Effector memory CD4-positive, alpha-beta T cell (primary cell): Measurements from ENCODE around the gene OSBPL3.

Experiments used
- DNase-seq, 3 donors: peaks; one replicate each; pipeline ENCODE4 v3.0.0-alpha.2; 2020
- H3K27ac ChIP-seq: 2 replicates; pipeline ENCODE4 v1.7.0; 2013; ENCODE audit warnings: mild to moderate bottlenecking, low read length, moderate library complexity; ENCODE audit not compliant: insufficient read depth, poor library complexity, severe bottlenecking
- H3K27me3 ChIP-seq: replicated peaks from 2 replicates; pipeline ENCODE4 v1.7.0; 2013; ENCODE audit warnings: mild to moderate bottlenecking, low read length; ENCODE audit not compliant: insufficient read depth, control insufficient read depth, poor library complexity, severe bottlenecking
- H3K36me3 ChIP-seq: 2 replicates; pipeline ENCODE4 v1.7.0; 2013; ENCODE audit warnings: mild to moderate bottlenecking, low read length, moderate library complexity; ENCODE audit not compliant: control insufficient read depth, insufficient read depth
- H3K4me1 ChIP-seq: 2 replicates; pipeline ENCODE4 v1.7.0; 2013; ENCODE audit warnings: low read length, mild to moderate bottlenecking; ENCODE audit not compliant: control insufficient read depth, insufficient read depth, poor library complexity, severe bottlenecking
- H3K4me3 ChIP-seq: 2 replicates; pipeline ENCODE4 v1.7.0; 2013; ENCODE audit warnings: low read length, low read depth, mild to moderate bottlenecking; ENCODE audit not compliant: insufficient read depth, poor library complexity, severe bottlenecking
- H3K9me3 ChIP-seq: 2 replicates; pipeline ENCODE4 v1.7.0; 2013; ENCODE audit warnings: mild to moderate bottlenecking, low read length, moderate library complexity; ENCODE audit not compliant: control insufficient read depth

The OSBPL3 gene

GRCh38 chr7:24913801-24914464, 66.0 kb downstream of the OSBPL3 start:
- H3K4me3 ChIP-seq = no peak overlapping the region
- no peak overlapping the region for H3K27ac ChIP-seq
- no peaks in the 10 kb centered on the region for H3K27me3 ChIP-seq
- peaks cover 24% of the 10 kb centered on the region for H3K4me1 ChIP-seq
- no peak for DNase-seq
- H3K36me3 ChIP-seq = no peaks in the 10 kb centered on the region
- no peaks in the 10 kb centered on the region for H3K9me3 ChIP-seq

- no peaks in the 10 kb centered on the region for H3K9me3 ChIP-seq
- H3K4me3 ChIP-seq = no peak overlapping the region
- H3K36me3 ChIP-seq = no peaks in the 10 kb centered on the region
- H3K27ac ChIP-seq = no peak overlapping the region
- H3K4me1 ChIP-seq = peaks cover 28% of the 10 kb centered on the region
- H3K27me3 ChIP-seq = no peaks in the 10 kb centered on the region
- DNase-seq = no peak
These were observed 67.0 kb downstream of the OSBPL3 start for GRCh38 chr7:24912874-24913514.

GRCh38 chr7:24912424-24912823, 67.6 kb downstream of the OSBPL3 start:
- H3K36me3 ChIP-seq = no peaks in the 10 kb centered on the region
- no peaks in the 10 kb centered on the region for H3K9me3 ChIP-seq
- H3K27me3 ChIP-seq = no peaks in the 10 kb centered on the region
- no peak overlapping the region for H3K27ac ChIP-seq
- no peak overlapping the region for H3K4me3 ChIP-seq
- no peak for DNase-seq
- peaks cover 28% of the 10 kb centered on the region for H3K4me1 ChIP-seq

- no peak for DNase-seq
- Histone ChIP-seq H3K27ac (peak overlapping the region; percentile 1), H3K4me1 (peaks cover 38% of the 10 kb centered on the region)
These were observed 68.8 kb downstream of the OSBPL3 start for GRCh38 chr7:24911213-24911603.

GRCh38 chr7:24910551-24911212, 69.3 kb downstream of the OSBPL3 start:
- no peak overlapping the region for H3K4me3 ChIP-seq
- H3K27me3 ChIP-seq = no peaks in the 10 kb centered on the region
- H3K36me3 ChIP-seq = no peaks in the 10 kb centered on the region
- no peaks in the 10 kb centered on the region for H3K9me3 ChIP-seq
- no peak overlapping the region for H3K27ac ChIP-seq
- no peak for DNase-seq
- H3K4me1 ChIP-seq = peaks cover 38% of the 10 kb centered on the region

More at GRCh38 chr7:24911213-24911603, 68.8 kb downstream of the OSBPL3 start:
- Histone ChIP-seq H3K36me3 (no peaks in the 10 kb centered on the region), H3K27me3 (no peaks in the 10 kb centered on the region), H3K4me3 (no peak overlapping the region), H3K9me3 (no peaks in the 10 kb centered on the region)

GRCh38 chr7:24908727-24909126, 71.3 kb downstream of the OSBPL3 start:
- H3K9me3 ChIP-seq = no peaks in the 10 kb centered on the region
- peaks cover 38% of the 10 kb centered on the region for H3K4me1 ChIP-seq
- no peaks in the 10 kb centered on the region for H3K36me3 ChIP-seq
- no peak overlapping the region for H3K4me3 ChIP-seq
- H3K27me3 ChIP-seq = no peaks in the 10 kb centered on the region
- H3K27ac ChIP-seq = no peak overlapping the region
- DNase-seq = no peak

GRCh38 chr7:24908166-24908565, 71.8 kb downstream of the OSBPL3 start:
- no peak for DNase-seq
- peak overlapping the region; percentile 43 for H3K27ac ChIP-seq
- peaks cover 38% of the 10 kb centered on the region for H3K4me1 ChIP-seq
- H3K9me3 ChIP-seq = no peaks in the 10 kb centered on the region
- H3K27me3 ChIP-seq = no peaks in the 10 kb centered on the region
- peak overlapping the region; percentile 18 for H3K4me3 ChIP-seq
- H3K36me3 ChIP-seq = no peaks in the 10 kb centered on the region

- Histone ChIP-seq H3K9me3 (no peaks in the 10 kb centered on the region), H3K36me3 (no peaks in the 10 kb centered on the region), H3K27ac (no peak overlapping the region), H3K4me1 (peaks cover 38% of the 10 kb centered on the region), H3K27me3 (no peaks in the 10 kb centered on the region), H3K4me3 (no peak overlapping the region)
- DNase-seq = peak in 1 of 3 donors; percentile 19
These were observed 72.6 kb downstream of the OSBPL3 start for GRCh38 chr7:24907311-24907886.

GRCh38 chr7:24905996-24906770, 73.8 kb downstream of the OSBPL3 start:
- no peak for DNase-seq
- Histone ChIP-seq H3K9me3 (no peaks in the 10 kb centered on the region), H3K4me1 (peaks cover 32% of the 10 kb centered on the region), H3K27ac (no peak overlapping the region), H3K36me3 (no peaks in the 10 kb centered on the region), H3K4me3 (no peak overlapping the region), H3K27me3 (no peaks in the 10 kb centered on the region)
